Thymus (tissue), 11 donors: ENCODE results near the gene NEK10. TPM values are rescaled to one million over a fixed set of nuclear protein-coding genes. Genes with fewer than 3 reads are reported as not detected.
A peak's percentile ranks its signal among the peaks of the same experiment; 100 is the strongest.

Experiments used
- DNase-seq, 9 donors: peaks; one replicate each; pipeline ENCODE4 v3.0.0-alpha.2; 2013; ENCODE audit warnings: low spot score in 9 of 9, low read depth in 6 of 9, missing footprints in 1 of 9
- H3K27ac ChIP-seq, 2 donors: one replicate each; pipeline ENCODE4 v1.5.1; 2013; ENCODE audit warnings: control low read depth in 1 of 2, low read depth in 1 of 2, low read length in 1 of 2, mild to moderate bottlenecking in 1 of 2, moderate library complexity in 1 of 2
- H3K27me3 ChIP-seq, 2 donors: one replicate each; pipeline ENCODE4 v1.5.1; 2013; ENCODE audit warnings: low read length in 1 of 2; ENCODE audit not compliant: control insufficient read depth in 2 of 2, insufficient read depth in 1 of 2
- H3K36me3 ChIP-seq, 2 donors: one replicate each; pipeline ENCODE4 v1.5.1; 2013; ENCODE audit warnings: low read length in 1 of 2, mild to moderate bottlenecking in 1 of 2, moderate library complexity in 1 of 2; ENCODE audit not compliant: control insufficient read depth in 2 of 2, insufficient read depth in 2 of 2
- H3K4me1 ChIP-seq, 2 donors: one replicate each; pipeline ENCODE4 v1.5.1; 2013; ENCODE audit warnings: low read length in 2 of 2; ENCODE audit not compliant: control insufficient read depth in 2 of 2, insufficient read depth in 2 of 2
- H3K4me3 ChIP-seq, 2 donors: one replicate each; pipeline ENCODE4 v1.5.1; 2013; ENCODE audit warnings: low read length in 2 of 2, control low read depth in 1 of 2, mild to moderate bottlenecking in 1 of 2
- H3K9me3 ChIP-seq, 2 donors: one replicate each; pipeline ENCODE4 v1.5.1; 2013; ENCODE audit warnings: low read length in 1 of 2, mild to moderate bottlenecking in 1 of 2; ENCODE audit not compliant: control insufficient read depth in 2 of 2, insufficient read depth in 1 of 2
- WGBS: extraction: QIAGEN DNeasy Blood & Tissue Kit; methylation state at CpG from one replicate; pipeline ENCODE4 v1.1.7; 2013; 5-methylcytosine and 5-hydroxymethylcytosine counted together
- polyA plus RNA-seq: library from polyadenylated mRNA; stranded (reverse); fragments of 200-250 nt; gene quantifications from one replicate; pipeline ENCODE4 v1.2.3, GENCODE V29; 2013
- total RNA-seq: library from RNA; stranded (reverse); fragments of 120-200 nt; gene quantifications from one replicate; pipeline ENCODE4 v1.2.4, GENCODE V29; 2013
- donor health status: healthy.

The NEK10 gene
- total and polyA plus RNA-seq, 2 donors, result 0.76 to 0.87 TPM

- Histone ChIP-seq H3K9me3 (no peaks in the 10 kb centered on the region), H3K27ac (no peak overlapping the region), H3K4me3 (no peak overlapping the region), H3K27me3 (no peaks in the 10 kb centered on the region), H3K36me3 (no peaks in the 10 kb centered on the region), H3K4me1 (peaks cover 4 to 7% of the 10 kb centered on the region in 2 donors)
- DNase-seq, result no peak
- 97% methylated on average over 4 of the region's 4 CpGs for WGBS
These were observed 14.5 kb downstream of the NEK10 start for GRCh38 chr3:27354588-27355203.

GRCh38 chr3:27354161-27354560, 15.0 kb downstream of the NEK10 start:
- Histone ChIP-seq H3K36me3 (no peaks in the 10 kb centered on the region), H3K4me3 (no peak overlapping the region), H3K27me3 (no peaks in the 10 kb centered on the region), H3K4me1 (peaks cover 5 to 8% of the 10 kb centered on the region in 2 donors), H3K27ac (no peak overlapping the region), H3K9me3 (no peaks in the 10 kb centered on the region)
- 94% methylated on average over 5 of the region's 5 CpGs for WGBS
- DNase-seq, result no peak

- Histone ChIP-seq H3K4me3 (no peak overlapping the region), H3K9me3 (no peaks in the 10 kb centered on the region), H3K27me3 (no peaks in the 10 kb centered on the region), H3K4me1 (peaks cover 7 to 12% of the 10 kb centered on the region in 2 donors), H3K27ac (no peak overlapping the region), H3K36me3 (no peaks in the 10 kb centered on the region)
- DNase-seq, result no peak
- 94% methylated on average over 1 of the region's 1 CpG for WGBS
These were observed 16.0 kb downstream of the NEK10 start for GRCh38 chr3:27353221-27353620.

GRCh38 chr3:27352047-27352446, 17.1 kb downstream of the NEK10 start:
- Histone ChIP-seq H3K27ac (no peak overlapping the region), H3K4me3 (no peak overlapping the region), H3K4me1 (peaks cover 7 to 14% of the 10 kb centered on the region in 2 donors), H3K9me3 (no peaks in the 10 kb centered on the region), H3K27me3 (no peaks in the 10 kb centered on the region), H3K36me3 (no peaks in the 10 kb centered on the region)
- no peak for DNase-seq
- WGBS, result 94% methylated on average over 3 of the region's 3 CpGs

- Histone ChIP-seq H3K9me3 (no peaks in the 10 kb centered on the region), H3K27me3 (no peaks in the 10 kb centered on the region), H3K36me3 (no peaks in the 10 kb centered on the region), H3K4me1 (peaks cover 13 to 25% of the 10 kb centered on the region in 2 donors), H3K27ac (peak overlapping the region; percentile 19 to 55), H3K4me3 (no peak overlapping the region)
- 76% methylated on average over 3 of the region's 3 CpGs for WGBS
- DNase-seq, result no peak
These were observed 19.4 kb downstream of the NEK10 start for GRCh38 chr3:27349832-27350231.

GRCh38 chr3:27345959-27346865, 23.0 kb downstream of the NEK10 start:
- no peaks in the 10 kb centered on the region for H3K27me3 ChIP-seq
- peaks cover 15 to 26% of the 10 kb centered on the region in 2 donors for H3K4me1 ChIP-seq
- peak overlapping the region in 1 of 2 donors; percentile 73 for H3K27ac ChIP-seq
- H3K9me3 ChIP-seq, result no peaks in the 10 kb centered on the region
- H3K4me3 ChIP-seq, result no peak overlapping the region
- H3K36me3 ChIP-seq, result no peaks in the 10 kb centered on the region
- WGBS, result 78% methylated on average over 11 of the region's 11 CpGs
- peak in 1 of 9 donors; percentile 37 for DNase-seq

GRCh38 chr3:27345493-27345892, 23.7 kb downstream of the NEK10 start:
- H3K9me3 ChIP-seq, result no peaks in the 10 kb centered on the region
- no peaks in the 10 kb centered on the region for H3K36me3 ChIP-seq
- H3K27ac ChIP-seq, result peak overlapping the region in 1 of 2 donors; percentile 73
- 3% methylated on average over 5 of the region's 5 CpGs for WGBS
- H3K4me3 ChIP-seq, result no peak overlapping the region
- peaks cover 15 to 26% of the 10 kb centered on the region in 2 donors for H3K4me1 ChIP-seq
- no peaks in the 10 kb centered on the region for H3K27me3 ChIP-seq
- DNase-seq, result peak in 6 of 9 donors; percentile 27 to 81 (median 45)

GRCh38 chr3:27345045-27345444, 24.1 kb downstream of the NEK10 start:
- H3K27me3 ChIP-seq, result no peaks in the 10 kb centered on the region
- H3K4me3 ChIP-seq, result no peak overlapping the region
- peaks cover 15 to 26% of the 10 kb centered on the region in 2 donors for H3K4me1 ChIP-seq
- 92% methylated on average over 2 of the region's 2 CpGs for WGBS
- H3K9me3 ChIP-seq, result no peaks in the 10 kb centered on the region
- H3K36me3 ChIP-seq, result no peaks in the 10 kb centered on the region
- peak overlapping the region in 1 of 2 donors; percentile 73 for H3K27ac ChIP-seq
- DNase-seq, result no peak

GRCh38 chr3:27344192-27344591, 25.0 kb downstream of the NEK10 start:
- Histone ChIP-seq H3K4me3 (no peak overlapping the region), H3K27ac (peak overlapping the region in 1 of 2 donors; percentile 6), H3K36me3 (no peaks in the 10 kb centered on the region), H3K4me1 (peaks cover 10 to 21% of the 10 kb centered on the region in 2 donors), H3K27me3 (no peaks in the 10 kb centered on the region), H3K9me3 (no peaks in the 10 kb centered on the region)
- WGBS, result 98% methylated on average over 3 of the region's 3 CpGs
- no peak for DNase-seq
